ENCODE measurements around the gene SULT1C4. TPM values are rescaled to one million over a fixed set of nuclear protein-coding genes. Genes with fewer than 3 reads are reported as not detected.

Gene SULT1C4
- total RNA-seq, 3 donors from 2014 or later, result not detected

GRCh38 chr2:108363024-108363907, 14.5 kb upstream of the SULT1C4 start:
- H3K4me3 Mint-ChIP-seq, result no peak overlapping the region
- no peaks in the 10 kb centered on the region for H3K9me3 Mint-ChIP-seq
- no peak for ATAC-seq
- DNase-seq, result no peak
- H3K36me3 Mint-ChIP-seq (ENCODE audit: insufficient read depth), result no peaks in the 10 kb centered on the region
- H3K27me3 Mint-ChIP-seq (ENCODE audit: low read depth), result peaks cover 18% of the 10 kb centered on the region
- no peaks in the 10 kb centered on the region for H3K4me1 Mint-ChIP-seq (ENCODE audit: low read depth)

DNA sequence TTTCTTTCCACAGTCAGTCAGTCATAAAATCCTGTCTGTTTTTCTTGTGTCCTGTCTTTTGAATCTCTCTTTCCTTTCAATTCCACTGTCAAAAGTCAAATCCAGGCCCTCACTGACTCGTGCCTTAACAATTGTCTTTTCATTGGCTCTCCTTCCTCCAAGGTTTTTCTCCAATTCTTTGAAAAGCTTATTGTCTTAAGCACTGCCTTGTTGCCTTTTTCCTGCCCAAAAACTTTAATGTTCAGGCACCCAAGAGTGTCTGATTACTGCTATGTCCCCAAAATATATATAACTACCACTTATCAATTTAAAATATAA, 13.9 kb upstream of the SULT1C4 start:
- Mint-ChIP-seq H3K4me1 (ENCODE audit: low read depth) (no peaks in the 10 kb centered on the region), H3K4me3 (no peak overlapping the region), H3K27me3 (ENCODE audit: low read depth) (peaks cover 13% of the 10 kb centered on the region), H3K9me3 (no peaks in the 10 kb centered on the region), H3K36me3 (ENCODE audit: insufficient read depth) (no peaks in the 10 kb centered on the region)
- DNase-seq (no peak), ATAC-seq (no peak)

- DNase-seq (no peak), ATAC-seq (no peak)
- H3K4me3 Mint-ChIP-seq, result no peak overlapping the region
- no peaks in the 10 kb centered on the region for H3K36me3 Mint-ChIP-seq (ENCODE audit: insufficient read depth)
- H3K27me3 Mint-ChIP-seq (ENCODE audit: low read depth), result peaks cover 8% of the 10 kb centered on the region
- H3K4me1 Mint-ChIP-seq (ENCODE audit: low read depth), result no peaks in the 10 kb centered on the region
- no peaks in the 10 kb centered on the region for H3K9me3 Mint-ChIP-seq
These were observed 13.0 kb upstream of the SULT1C4 start for GRCh38 chr2:108364676-108365297.

GRCh38 chr2:108365656-108366055, 12.1 kb upstream of the SULT1C4 start:
- ATAC-seq (no peak), DNase-seq (no peak)
- Mint-ChIP-seq H3K4me3 (no peak overlapping the region), H3K4me1 (ENCODE audit: low read depth) (no peaks in the 10 kb centered on the region), H3K27me3 (ENCODE audit: low read depth) (peaks cover 8% of the 10 kb centered on the region), H3K9me3 (no peaks in the 10 kb centered on the region), H3K36me3 (ENCODE audit: insufficient read depth) (no peaks in the 10 kb centered on the region)

DNA sequence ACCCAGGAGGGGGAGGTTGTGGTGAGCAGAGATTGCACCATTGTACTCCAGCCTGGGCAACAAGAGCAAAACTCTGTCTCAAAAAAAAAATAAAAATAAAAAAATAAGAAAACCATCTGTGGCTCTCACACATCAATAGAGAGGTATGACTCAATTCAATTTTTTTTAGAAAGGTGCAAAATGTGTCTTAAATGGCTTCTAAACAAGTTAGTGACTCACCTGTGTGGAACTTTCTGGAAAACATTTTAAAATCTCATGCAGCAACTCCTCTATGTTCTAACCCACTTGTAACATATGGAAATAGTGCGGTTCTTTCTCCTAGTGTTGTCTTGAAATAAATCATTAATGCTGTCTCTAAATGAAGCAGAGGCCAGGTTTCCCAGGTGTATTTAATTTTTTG, 10.7 kb upstream of the SULT1C4 start:
- Mint-ChIP-seq H3K4me3 (no peak overlapping the region), H3K4me1 (ENCODE audit: low read depth) (no peaks in the 10 kb centered on the region), H3K36me3 (ENCODE audit: insufficient read depth) (no peaks in the 10 kb centered on the region), H3K9me3 (no peaks in the 10 kb centered on the region), H3K27me3 (ENCODE audit: low read depth) (peaks cover 5% of the 10 kb centered on the region)
- DNase-seq, result no peak
- no peak for ATAC-seq

DNA sequence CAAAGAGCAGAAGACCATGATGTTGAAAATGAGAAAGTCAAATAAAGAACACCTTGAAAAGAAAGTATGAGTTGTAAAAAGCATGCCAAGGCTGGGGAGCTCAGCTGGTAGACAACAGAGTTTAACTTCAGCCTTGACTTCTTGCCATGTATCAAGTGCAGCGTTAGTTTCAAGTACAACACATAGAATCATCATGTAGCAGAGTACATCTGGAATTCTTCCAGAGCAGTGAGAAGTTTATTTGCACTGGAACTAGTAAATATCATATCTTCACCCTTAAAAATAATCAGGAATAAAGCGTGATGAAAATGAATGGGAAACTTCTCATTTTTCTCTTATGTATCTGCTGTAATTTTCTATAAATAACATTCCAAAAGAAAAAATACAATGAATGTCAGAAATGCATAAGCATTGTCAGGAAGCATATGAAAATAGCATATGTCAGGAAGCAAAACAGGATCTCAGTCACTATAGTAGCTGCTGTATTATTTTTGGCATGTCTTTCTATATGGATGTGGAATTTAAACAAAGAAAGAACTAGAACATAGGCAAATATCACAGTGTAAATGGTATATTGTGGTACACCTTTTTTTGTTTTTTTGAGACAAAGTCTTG, 10.1 kb upstream of the SULT1C4 start:
- Mint-ChIP-seq H3K36me3 (ENCODE audit: insufficient read depth) (no peaks in the 10 kb centered on the region), H3K27me3 (ENCODE audit: low read depth) (peaks cover 5% of the 10 kb centered on the region), H3K9me3 (no peaks in the 10 kb centered on the region), H3K4me3 (no peak overlapping the region), H3K4me1 (ENCODE audit: low read depth) (no peaks in the 10 kb centered on the region)
- ATAC-seq (no peak), DNase-seq (no peak)

GRCh38 chr2:108369153-108369552, 8.6 kb upstream of the SULT1C4 start:
- Mint-ChIP-seq H3K27me3 (ENCODE audit: low read depth) (peaks cover 3% of the 10 kb centered on the region), H3K36me3 (ENCODE audit: insufficient read depth) (no peaks in the 10 kb centered on the region), H3K4me1 (ENCODE audit: low read depth) (no peaks in the 10 kb centered on the region), H3K9me3 (no peaks in the 10 kb centered on the region), H3K4me3 (no peak overlapping the region)
- DNase-seq (no peak), ATAC-seq (no peak)

DNA sequence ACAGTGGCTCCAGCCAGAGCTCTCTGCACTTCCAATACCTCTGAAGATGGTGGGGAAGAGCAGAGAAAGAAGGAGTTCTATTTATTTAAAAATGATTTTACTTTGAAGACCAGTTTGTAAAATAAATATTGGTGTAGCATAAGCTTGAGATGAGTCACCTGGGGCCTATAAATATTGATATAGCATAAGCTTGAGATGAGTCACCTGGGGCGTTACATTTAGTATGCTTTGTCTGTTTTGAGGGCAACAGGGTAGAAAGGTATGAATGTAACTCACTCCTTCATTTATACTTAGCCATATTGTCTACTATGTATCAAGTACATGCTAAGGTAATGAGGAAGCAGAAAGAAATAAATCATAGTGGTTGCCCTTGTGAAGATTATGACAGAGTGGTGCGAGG, 7.7 kb upstream of the SULT1C4 start:
- no peak overlapping the region for H3K4me3 Mint-ChIP-seq
- no peaks in the 10 kb centered on the region for H3K9me3 Mint-ChIP-seq
- no peak for DNase-seq
- H3K36me3 Mint-ChIP-seq (ENCODE audit: insufficient read depth), result no peaks in the 10 kb centered on the region
- H3K4me1 Mint-ChIP-seq (ENCODE audit: low read depth), result no peaks in the 10 kb centered on the region
- ATAC-seq, result no peak
- H3K27me3 Mint-ChIP-seq (ENCODE audit: low read depth), result peaks cover 3% of the 10 kb centered on the region

DNA sequence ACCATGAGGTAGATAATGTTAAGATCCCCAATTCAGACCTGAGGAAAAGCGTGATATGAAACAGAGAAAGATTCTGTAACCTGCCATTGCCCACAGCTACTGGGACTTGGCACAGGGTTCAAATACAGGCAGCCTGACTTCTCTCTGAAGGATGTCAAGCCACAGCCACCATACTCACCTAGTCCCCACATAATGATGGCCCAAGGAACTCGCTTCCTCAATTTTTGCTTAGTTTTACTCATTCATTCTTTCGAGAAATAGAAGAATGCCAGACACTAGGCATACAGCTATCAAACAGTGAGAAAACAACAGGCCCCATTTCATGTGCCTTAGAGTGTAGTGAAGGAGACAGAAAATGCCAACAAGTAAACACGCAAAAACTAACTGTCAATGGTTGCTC, 980 bp upstream of the SULT1C4 start:
- DNase-seq, result no peak
- no peak for ATAC-seq
- Mint-ChIP-seq H3K36me3 (ENCODE audit: insufficient read depth) (no peaks in the 10 kb centered on the region), H3K4me1 (ENCODE audit: low read depth) (no peaks in the 10 kb centered on the region), H3K9me3 (no peaks in the 10 kb centered on the region), H3K4me3 (no peak overlapping the region), H3K27me3 (ENCODE audit: low read depth) (no peaks in the 10 kb centered on the region)

GRCh38 chr2:108377401-108377800, 353 bp upstream of the SULT1C4 start:
- ATAC-seq (no peak), DNase-seq (no peak)
- H3K4me3 Mint-ChIP-seq, result no peak overlapping the region
- H3K4me1 Mint-ChIP-seq (ENCODE audit: low read depth), result no peaks in the 10 kb centered on the region
- no peaks in the 10 kb centered on the region for H3K27me3 Mint-ChIP-seq (ENCODE audit: low read depth)
- H3K36me3 Mint-ChIP-seq (ENCODE audit: insufficient read depth), result no peaks in the 10 kb centered on the region
- H3K9me3 Mint-ChIP-seq, result no peaks in the 10 kb centered on the region

GRCh38 chr2:108378851-108379250, 1.1 kb downstream of the SULT1C4 start:
- Mint-ChIP-seq H3K4me1 (ENCODE audit: low read depth) (no peaks in the 10 kb centered on the region), H3K9me3 (no peaks in the 10 kb centered on the region), H3K4me3 (no peak overlapping the region), H3K36me3 (ENCODE audit: insufficient read depth) (no peaks in the 10 kb centered on the region), H3K27me3 (ENCODE audit: low read depth) (no peaks in the 10 kb centered on the region)
- DNase-seq (no peak), ATAC-seq (no peak)

- H3K36me3 Mint-ChIP-seq (ENCODE audit: insufficient read depth), result no peaks in the 10 kb centered on the region
- H3K4me3 Mint-ChIP-seq, result no peak overlapping the region
- no peaks in the 10 kb centered on the region for H3K9me3 Mint-ChIP-seq
- H3K4me1 Mint-ChIP-seq (ENCODE audit: low read depth), result no peaks in the 10 kb centered on the region
- ATAC-seq, result no peak
- DNase-seq, result no peak
- no peaks in the 10 kb centered on the region for H3K27me3 Mint-ChIP-seq (ENCODE audit: low read depth)
These were observed 4.4 kb downstream of the SULT1C4 start for GRCh38 chr2:108382196-108382595.

- no peaks in the 10 kb centered on the region for H3K27me3 Mint-ChIP-seq (ENCODE audit: low read depth)
These were observed 5.5 kb downstream of the SULT1C4 start for GRCh38 chr2:108383146-108383830.

DNA sequence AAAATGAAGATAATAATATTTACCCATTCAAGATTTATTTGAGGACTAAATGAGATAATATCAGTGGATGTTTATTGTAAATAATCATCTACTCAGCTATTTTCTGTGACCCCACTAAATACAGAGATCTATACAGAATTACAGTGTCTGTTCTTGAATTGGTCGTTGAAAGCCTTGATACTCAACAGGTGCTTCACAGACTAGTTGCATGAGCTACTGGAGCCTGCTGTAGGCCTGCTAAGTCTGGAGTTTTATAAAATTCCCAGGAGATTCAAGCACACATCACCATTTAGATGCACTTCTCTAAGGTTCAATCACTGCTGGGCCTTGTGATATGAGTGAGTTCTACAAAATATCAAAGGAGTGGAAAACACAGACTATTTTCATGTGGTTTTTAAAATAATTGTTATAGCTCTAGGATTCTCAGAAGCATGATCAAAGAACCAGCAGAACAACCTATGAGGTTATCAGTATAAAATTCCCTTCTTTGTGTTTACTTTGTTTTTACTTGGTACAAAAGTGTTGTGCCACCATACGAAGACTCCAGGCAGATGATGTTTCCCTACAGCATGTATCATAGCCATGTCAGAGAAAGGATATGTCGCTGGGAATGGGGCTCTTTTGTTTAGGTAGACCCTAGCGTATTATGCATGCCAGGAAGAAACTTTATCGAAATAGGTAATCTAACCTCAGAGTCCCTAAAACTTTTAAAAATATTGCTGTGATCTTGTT, 7.1 kb downstream of the SULT1C4 start:
- ATAC-seq (no peak), DNase-seq (no peak)
- no peaks in the 10 kb centered on the region for H3K9me3 Mint-ChIP-seq
- H3K36me3 Mint-ChIP-seq (ENCODE audit: insufficient read depth), result no peaks in the 10 kb centered on the region
- peaks cover 9% of the 10 kb centered on the region for H3K27me3 Mint-ChIP-seq (ENCODE audit: low read depth)
- no peak overlapping the region for H3K4me3 Mint-ChIP-seq
- H3K4me1 Mint-ChIP-seq (ENCODE audit: low read depth), result no peaks in the 10 kb centered on the region

More at GRCh38 chr2:108383146-108383830, 5.5 kb downstream of the SULT1C4 start:
- DNase-seq, result no peak
- no peak for ATAC-seq
- no peaks in the 10 kb centered on the region for H3K36me3 Mint-ChIP-seq (ENCODE audit: insufficient read depth)
- H3K4me1 Mint-ChIP-seq (ENCODE audit: low read depth), result no peaks in the 10 kb centered on the region
- H3K4me3 Mint-ChIP-seq, result no peak overlapping the region
- no peaks in the 10 kb centered on the region for H3K9me3 Mint-ChIP-seq

Data from activated T-cell treated with anti-CD3 and anti-CD28 coated beads, Interleukin-2, amount 50 U/mL, for 4 hours (primary cell).